Hematopoietic multipotent progenitor cell treated with erythropoietin and hydrocortisone succinate and interleukin-3 and kit ligand, for 4 days (in vitro differentiated cells): Measurements from ENCODE around the gene SGMS1.

ENCODE experiments used
- DNase-seq: peaks from one replicate; pipeline ENCODE4 v3.0.0-alpha.2; 2015

SGMS1 gene

DNA sequence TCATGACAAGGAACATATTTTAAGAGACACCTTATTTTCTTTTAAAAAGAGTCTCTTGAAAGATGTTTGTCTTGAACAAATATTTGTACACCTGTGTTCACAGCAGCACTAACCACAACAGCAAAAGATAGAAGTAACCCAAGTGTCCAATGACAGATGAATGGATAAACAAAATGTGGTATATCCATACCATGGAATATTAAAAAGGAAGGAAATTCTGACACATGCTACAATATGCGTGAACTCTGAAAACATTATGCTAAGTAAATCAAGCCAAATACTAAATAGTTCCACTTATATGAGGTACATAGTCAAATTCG lies 17.8 kb downstream of the SGMS1 start:
- DNase-seq, result no peak

DNA sequence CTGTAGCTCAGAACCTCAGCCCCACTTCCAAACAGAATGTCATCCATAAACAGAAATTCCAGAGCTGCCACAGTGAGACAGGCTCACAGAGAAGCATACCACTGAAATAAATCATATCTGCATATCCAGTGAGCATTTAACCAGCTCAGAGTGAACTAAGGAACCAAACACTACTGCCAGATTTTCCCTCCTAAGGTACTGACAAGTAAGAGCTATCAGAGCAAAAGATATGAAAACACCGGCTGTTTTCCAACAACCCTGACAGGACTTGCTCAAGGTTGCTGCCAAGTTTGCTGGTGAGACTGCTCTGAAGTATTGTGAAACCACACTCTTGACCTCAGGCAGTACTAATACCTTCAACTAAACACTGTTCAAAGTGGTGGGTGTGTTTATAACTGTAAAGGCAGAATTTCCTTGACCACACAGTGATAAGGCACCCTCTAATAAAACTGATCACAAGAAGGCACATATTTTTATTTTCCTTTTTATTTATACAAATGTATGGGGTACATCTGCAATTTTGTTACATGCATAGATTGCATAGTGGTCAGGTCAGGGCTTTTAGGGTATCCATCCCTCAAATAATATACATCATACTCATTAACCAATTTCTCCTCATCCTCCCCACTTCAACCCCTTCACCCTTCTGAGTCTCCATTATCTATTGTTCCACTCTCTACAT lies 18.3 kb downstream of the SGMS1 start:
- peak; percentile 86 for DNase-seq

DNA sequence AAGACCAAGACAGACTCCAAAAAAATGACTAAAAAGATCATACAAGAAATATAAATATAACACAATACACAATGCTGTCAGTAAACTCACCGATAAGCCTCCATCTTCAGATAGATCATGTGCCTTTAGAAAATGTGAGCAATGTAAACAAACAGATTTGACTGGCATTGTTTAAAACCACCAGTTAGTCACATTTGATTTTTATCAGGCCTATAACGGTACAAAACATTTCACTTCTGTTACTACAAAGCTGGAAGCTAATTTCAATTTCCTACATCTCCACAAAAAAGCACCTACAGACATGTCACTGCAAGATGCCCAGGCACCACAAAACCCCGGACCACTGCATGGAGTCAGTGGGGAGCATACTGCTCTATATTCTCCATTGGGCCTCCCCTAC lies 18.9 kb downstream of the SGMS1 start:
- DNase-seq, result peak; percentile 54

DNA sequence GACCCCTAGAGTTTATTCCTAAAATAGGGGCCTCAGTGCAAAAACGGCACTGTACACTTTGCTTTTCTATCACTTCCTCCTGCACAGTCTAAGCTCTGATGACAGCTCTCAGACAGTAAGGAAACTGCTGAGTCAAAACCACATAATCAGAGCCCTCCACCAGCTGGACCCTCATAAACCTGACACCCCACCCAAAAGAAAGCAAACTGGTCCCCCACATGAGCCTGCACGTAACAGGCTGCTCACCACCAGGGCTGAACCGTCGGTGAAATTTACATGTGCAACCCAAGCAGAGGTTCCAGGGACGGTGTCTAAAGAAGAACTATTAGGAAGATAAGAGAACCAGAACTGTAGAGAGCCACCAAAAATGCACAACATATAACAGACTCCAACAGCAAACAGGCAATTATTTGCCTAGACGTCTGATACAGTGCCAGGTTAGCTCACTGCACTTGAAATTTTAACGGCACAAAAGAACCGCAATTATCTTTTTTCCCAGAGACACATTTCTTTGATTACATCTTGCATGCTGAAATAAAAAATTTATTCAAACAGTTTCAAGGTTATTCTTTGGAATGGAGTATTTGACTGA lies 19.6 kb downstream of the SGMS1 start:
- peak; percentile 85 for DNase-seq

DNA sequence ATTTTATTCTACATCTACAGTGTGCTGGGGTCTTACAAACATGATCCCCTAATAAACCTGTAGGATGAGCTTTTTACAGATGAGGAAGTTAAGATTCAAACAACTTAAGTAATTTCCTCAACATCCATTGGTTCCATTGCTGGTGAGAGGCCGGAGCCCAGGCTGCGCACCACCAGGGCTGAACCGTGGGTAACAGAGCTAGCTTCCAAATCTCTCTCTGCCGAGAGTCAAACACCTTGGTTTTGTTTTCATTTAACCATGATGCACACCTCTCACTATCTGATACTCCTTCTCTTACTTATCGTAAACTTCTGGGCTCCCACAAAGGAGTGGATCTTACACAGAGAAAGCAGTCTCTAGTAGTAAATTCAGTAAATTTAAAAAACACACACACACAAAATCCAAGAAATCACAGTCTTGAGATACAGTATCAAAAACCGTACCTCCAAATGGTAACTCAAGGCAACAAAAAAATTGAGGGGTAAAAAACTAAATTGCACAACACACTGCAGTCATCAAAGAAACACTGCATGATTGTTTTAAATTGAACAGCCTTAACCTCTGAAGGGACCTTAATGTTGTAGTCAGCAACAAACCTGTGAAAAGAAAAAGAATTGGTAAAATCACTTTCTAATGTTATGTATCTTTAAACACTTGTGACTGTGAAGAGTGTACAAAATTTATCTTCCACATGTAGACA lies 20.5 kb downstream of the SGMS1 start:
- DNase-seq, result no peak

DNA sequence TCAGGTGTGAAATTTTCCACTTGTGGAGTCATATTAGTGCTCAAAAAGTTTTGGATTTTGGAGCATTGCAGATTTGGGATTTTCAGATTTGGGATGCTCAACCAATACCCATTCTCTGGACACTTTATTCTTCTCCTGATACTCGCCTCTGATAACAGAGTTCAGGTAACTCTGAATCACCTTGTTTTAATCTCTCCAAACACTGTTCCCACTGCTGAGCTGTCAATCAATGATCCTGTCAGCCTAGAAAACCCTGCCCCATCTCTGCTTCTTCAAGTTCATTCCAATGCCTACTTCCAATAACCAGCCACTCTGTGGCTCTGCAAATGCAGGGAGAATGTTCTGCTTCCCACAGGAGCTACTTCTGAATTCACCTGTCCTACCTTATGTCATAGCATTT lies 21.8 kb downstream of the SGMS1 start:
- DNase-seq, result no peak

DNA sequence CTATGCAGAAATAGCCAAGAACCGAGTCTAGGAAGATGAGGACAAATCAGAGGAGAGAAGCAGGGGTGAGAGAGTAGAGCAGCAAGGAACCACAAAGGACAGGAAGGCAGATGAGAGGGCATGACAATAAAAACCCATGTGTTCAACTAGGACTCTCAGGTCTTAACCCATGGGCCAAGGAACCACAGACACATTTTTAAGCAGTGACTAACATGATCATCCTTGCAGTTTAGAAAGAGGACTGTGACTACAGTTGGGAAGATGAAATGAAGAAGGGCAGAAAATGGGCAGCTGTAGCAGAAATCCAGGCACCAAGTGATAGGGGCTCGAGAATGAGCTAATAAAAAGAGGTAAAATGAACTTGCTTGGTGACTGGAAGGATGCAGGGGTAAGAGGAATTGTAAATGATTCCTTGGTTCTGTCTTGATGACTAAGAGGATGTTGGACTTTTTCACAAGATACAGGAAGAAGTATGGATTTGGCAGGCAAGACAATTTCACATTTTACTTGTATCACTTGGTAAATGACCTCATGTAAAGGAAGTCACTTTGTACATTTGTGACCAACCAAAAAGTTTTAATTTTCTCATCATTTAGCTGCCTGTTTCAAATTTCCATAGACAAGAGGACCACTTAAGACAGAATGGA lies 22.8 kb downstream of the SGMS1 start:
- no peak for DNase-seq

DNA sequence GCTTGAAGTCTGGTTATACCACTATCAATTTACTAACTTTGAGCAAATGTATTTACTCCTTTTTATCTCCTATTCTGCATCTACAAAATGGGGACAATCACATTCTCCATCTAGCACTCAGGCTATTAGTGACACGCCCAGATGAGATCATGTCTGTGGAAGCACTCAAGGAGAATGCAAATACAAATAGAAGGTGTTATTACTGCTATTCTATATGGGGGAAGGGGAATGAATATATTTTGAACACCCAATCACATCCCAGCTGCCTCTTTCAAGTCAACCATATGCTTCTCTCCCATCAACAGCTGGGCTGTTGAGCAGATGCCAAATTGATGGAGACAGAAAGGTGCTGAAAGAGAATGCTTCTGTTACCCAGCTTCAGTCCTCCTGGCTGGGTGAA lies 23.5 kb downstream of the SGMS1 start:
- no peak for DNase-seq

DNA sequence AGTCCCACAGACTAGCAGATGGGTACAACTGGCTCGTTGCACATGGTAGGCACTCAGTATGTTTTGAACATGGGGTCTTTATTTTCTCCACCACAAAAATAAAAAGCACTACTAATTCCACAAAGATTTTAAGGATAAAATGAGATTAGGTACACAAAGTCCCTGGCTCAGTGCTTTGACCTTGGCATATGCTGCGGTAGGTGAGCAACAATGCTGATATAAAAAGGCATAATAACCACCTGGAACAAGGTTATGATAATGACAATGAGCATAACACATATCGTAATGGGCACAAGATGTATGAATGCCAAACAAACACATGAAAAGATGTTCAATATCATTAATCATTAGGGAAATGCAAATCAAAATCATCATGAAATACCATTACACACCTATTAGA lies 26.9 kb downstream of the SGMS1 start:
- no peak for DNase-seq

DNA sequence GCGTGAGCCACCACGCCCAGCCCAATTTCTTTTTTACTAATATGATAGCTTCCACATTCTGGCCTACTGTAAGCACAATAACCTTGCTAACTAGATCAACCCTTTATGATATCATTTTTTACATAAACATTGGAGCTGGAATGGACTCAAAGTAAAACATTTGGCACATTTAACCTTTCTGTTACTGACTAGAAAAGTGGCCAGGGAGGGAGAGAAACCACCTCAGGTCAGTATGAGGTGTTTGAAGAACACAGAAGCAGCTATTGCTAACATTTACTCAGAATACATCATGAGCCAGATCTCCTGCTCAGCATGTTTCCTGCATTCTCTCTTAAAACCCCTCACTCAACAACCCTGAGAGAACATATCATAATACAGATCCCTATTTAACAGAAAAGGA lies 27.3 kb downstream of the SGMS1 start:
- no peak for DNase-seq

DNA sequence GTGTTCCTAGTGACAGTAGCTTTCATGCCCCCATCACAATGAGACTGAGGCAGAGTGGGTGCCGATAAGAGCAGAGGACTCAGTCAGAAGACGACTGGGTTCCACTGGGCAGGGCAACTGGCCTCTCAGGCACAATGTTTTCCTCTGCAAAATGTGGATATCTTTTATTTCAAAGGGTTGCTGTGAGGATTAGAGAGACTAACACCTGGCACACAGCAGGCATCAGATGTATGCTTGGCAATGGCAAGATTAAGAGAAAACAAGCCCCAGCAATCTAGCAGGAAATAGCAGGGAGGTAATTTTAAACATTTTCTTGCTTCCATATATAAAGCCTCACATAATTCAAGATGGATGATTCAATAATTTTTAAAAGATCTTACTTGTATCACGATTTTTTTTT lies 28.0 kb downstream of the SGMS1 start:
- no peak for DNase-seq

DNA sequence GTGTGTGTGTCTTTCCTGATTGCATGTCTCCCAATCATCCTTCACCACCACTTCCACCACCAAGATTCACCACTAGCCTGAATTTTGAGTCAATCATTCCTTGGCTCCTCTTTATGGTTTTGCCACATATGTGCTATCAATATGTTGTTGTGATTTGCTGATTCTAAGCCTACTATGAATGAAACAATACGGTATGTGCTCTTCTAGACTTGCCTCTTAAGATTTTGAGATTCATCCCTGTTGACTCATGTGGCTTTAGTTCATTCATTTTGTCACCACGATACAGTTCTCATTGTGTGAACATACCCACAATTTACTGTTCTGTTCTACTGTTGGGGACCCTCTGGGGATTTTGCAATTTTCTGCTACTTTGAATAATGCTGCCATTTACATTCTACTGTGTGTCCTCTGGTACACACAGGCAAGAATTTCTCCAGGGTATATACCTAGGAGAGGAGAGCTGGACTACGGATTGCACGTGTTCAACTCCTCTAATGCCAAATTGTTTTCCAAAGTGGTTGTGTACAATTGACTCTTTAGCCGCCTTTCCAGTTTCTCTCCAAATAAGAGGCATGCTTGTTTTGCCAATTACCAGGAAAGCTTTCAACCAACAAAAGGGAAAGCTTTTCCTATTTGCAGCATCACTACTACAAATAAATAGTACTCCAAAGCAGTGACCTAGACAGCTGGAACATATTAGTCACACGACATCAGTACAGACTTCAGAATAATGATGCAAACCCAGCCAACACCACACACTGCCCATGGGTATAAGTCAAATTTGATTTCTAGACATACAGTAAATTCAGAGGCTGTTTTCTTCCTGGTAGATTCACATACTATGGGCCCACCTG lies 30.0 kb downstream of the SGMS1 start:
- no peak for DNase-seq

DNA sequence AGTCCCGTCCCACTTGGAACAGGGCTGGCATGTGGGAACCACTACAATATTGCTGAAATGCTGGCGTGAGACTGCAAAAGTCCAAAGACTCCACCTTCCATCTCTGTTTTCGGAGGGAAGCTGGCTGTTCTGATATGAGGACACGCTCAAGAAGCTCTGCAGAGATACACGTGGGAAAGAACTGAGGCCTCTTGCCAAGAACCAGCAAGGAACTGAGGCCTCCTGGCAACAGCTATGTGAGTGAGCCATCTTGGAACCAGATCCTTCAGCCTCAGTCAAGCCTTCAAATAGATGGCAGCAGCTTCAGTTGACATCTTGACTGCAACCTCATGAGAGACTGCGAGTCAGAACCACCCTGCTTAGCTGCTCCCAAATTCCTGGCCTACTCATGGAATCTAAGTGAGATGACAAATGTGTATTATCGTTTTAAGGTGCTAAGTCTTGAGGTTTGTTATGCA lies 30.8 kb downstream of the SGMS1 start:
- peak; percentile 56 for DNase-seq

DNA sequence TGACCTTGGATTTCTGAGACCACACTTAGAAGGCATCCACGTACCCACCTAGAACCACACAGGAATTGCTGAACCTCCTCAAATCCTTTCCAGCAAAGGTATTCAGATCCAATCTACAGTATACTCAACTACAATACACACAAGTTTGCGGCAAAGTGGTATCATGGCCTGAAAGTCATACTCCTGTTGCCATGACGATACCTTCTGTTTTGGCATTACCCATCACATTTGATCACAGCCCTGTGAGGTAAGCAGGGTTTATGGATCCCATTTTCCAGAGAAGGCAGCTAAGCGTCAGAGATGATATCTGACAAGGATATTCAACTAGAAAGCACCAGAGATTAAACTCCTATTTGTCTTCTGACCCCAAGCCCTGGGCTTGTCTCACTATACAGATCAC lies 32.8 kb downstream of the SGMS1 start:
- no peak for DNase-seq

DNA sequence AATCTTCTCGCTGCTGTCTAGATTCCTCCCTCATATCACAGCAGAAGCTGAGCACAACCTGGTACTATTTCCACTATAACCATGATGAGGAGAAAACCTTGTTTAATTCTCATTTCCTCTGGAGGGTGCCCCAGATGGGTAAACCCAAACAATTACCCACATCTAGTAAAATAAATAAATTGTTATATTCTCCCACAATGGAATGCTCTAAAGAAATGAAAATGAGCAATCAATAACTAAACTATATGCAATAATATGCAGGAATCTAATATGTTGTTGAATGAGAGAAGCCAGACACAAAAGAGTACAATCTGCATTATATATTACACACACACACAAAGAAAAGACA lies 37.0 kb downstream of the SGMS1 start:
- no peak for DNase-seq

DNA sequence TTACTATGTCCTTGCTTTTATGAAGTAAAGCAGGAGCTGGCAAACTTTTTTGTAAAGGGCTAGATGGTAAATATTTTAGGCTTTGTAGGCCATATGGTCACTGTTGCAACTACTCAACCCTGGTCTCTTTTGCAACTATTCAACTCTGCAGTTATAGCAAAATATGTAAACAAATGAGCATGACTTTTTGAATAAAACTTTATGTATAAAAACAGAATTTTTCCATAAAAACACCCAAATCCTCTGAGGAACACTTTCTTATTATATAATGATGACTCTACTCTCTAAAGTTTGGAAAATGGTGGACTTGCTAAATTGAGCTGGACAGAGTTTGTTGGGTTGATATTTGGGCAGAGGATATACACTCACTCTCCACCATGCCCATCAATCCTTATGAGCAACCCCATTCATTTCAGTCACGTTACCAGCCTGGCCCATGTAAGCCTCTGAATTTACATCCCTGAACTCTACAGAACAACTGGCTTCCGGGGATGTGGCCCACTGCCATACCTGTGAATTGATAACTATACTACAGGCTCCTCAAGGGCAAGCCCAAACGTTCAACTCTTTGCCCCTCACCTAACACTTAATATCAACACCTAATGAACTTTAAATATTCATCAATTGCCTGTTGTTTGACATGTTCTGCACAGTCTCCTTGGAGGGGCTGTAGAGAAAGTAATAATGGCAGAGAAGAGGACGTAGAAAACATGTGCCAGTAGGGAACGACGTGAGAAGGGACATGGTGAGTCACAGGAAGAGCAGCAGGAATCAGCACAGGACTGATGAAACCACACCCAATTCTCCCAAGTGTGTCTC lies 37.6 kb downstream of the SGMS1 start:
- DNase-seq, result no peak

DNA sequence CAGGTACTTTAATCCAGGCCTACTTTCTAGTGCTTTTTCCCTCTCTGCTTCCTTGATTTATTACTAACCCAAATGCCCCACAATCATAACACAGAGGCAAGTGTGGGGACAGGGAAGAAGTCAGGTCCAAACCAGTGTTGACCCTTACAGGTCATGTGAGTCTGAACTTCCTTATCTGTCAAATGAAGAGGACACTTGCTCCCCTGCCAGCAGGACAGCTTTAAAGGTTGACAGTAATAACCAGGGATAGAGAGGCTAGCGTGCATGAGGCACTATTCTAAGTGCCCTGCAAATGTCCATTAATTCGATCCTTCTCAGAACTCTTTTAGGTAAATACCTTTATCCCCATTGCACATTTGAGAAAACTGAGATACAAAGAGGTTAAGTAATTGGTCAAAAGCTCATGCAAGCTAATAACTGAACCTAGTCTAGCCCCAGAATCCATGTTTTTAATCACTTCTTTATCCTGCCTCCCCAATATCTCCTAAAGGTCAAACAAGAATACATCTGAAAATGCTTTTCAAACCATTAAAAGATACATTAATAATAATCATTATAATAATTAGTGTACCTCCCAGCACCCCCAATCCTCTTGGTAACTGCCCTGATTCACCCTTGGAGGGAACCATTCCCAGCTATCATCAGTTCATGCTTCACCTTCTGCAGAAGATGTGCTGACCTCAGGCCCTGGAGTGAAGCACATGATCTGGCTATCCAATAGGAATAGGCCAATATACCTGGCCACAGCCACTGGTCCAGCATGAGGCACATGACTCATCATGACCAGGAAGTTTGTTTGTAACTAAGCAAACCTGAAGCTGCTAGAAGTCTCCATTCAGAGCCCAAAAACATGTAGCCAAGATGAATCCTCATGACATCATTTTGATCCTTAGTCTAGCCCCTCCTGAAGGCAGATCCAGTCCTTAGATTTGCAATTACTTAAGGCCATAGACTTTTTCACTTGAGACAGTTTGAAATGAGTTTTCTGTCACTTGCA lies 40.7 kb downstream of the SGMS1 start:
- no peak for DNase-seq

DNA sequence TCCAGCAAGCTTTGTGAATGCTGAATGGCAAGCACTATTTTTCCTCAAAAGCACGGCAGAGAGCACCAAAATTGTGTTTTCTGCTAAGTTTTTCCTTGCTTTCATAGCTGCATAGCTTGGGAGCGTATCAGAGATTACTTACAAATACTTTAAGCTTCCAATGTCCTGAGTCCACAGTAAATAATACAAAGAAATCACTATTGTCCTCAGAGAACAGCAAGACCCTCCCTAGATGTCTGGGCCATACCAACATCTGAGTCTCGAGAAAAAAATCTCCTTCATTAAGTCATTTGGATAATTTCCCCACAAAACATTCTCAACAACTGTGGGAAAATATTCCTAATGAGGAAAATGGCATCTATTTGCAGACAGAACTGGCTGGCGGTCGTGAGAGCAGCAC lies 41.7 kb downstream of the SGMS1 start:
- no peak for DNase-seq

DNA sequence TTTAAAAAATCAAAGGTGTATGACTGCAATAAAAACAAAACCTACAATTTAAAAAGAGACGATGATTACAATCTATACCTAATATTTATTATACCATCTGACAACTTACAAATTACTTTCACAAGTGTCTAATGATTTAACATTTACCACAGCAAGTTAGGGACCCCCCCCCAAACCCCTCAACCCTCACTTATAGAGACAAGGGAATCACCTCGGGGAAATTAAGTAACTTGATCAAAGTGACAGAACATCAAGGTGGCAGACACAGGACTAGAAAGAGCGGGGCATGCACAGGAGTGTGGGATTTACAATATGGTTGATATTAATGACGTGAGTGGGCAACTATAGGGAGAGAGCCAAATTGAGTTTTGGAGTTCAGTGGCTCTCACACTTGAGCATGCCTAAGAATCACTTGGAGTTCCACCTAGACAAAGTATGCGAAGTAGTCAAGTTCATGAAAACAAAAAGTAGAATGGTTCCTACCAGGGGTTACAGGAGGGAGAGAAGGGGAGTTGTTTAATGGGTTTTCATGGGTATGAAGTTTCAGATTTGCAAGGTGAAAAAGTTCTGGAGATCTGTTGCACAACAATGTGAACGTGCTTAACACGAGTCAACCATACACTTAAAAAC lies 43.4 kb downstream of the SGMS1 start:
- DNase-seq, result no peak

DNA sequence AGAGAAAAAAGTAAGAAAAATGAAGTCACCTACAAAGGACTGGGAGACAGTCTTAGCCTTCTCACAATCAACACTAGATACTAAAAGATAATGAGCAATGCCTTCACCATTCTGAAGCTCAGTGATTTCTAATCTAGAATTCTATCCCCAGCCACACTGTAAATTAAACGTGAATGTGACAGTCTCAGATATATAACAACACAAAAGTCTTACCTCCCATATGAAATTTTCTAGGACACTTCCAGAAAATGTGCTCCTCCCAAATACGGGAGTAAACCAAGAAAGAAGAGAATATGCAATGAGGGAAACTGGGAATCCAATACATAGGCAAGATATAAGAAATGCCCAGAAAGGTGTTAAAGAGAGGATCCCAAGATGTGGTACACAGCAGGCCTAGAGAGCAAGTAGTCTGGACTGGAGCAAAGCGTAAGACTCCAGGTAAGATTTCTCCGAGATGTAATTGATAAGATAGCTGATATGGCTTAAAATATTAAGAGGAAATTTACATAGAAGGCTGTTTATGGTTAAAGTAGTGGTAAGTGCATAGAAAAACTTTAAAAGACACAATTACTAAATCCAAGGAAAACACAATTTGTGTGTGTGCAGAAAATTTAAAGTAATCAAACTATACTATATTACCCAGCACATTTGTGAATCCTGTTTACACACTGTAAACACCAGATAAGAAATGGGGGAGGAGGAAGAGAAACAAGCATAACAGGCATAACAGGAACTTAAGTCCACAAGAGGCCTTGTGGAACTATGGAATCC lies 44.1 kb downstream of the SGMS1 start:
- peak; percentile 47 for DNase-seq
